Activated CD4-positive, alpha-beta T cell treated with anti-CD3 and anti-CD28 coated beads, Interleukin-2, amount 50 U/mL, for 16 hours (primary cell): ENCODE data around the gene KDM1B.
"Not testable (repeated sequence)": the region's sequence is repeated elsewhere in the genome, so short reads cannot be mapped to it uniquely, and the experiment has no call there.

Experiments
- DNase-seq: peaks from one replicate; pipeline ENCODE4 v3.0.0-alpha.2; 2020

The KDM1B gene

GRCh38 chr6:18155150-18155863 is at the start of gene KDM1B:
Gene KDM1B, plus strand, starts transcription at chr6:18155422. Its CDS starts 4,474 bp downstream, at chr6:18159896.
- peak; percentile 99 for DNase-seq

DNA sequence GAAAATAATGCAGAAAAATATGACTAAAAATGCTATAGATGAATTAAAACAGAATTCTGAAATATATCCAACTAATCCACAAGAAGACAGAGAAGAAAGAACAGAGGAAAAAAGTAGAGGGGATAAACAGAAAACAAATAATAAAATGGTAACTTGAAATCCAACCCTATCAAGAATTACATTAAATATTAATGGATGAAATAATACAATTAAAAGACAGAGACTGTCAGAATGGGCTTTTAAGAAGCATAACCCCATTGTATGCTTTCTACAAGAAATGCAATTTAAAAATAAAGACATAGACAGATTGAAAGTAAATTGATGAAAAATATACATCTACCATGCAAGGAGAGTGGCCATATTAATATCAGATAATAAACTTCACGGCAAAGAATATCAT is 48.2 kb upstream of the KDM1B start:
- DNase-seq = no peak

DNA sequence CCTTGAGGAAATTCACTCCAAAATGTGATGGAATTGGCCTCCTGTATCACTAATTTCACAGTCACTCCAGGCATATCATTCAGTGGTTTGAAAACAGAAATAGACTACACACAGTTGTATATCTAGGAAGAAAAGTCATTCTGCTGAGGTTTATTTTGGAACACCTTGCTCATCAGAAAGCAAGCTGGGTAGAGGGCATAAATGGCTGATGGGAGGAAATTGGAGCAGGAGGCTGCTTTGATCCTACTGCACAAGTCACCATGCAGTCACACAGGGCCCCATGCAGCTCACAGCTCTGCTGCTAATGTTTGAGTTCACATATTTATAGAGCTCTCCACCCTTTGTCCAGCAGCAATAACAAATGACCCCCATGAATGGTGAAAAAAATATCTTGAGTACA is 45.1 kb upstream of the KDM1B start:
- DNase-seq = no peak

DNA sequence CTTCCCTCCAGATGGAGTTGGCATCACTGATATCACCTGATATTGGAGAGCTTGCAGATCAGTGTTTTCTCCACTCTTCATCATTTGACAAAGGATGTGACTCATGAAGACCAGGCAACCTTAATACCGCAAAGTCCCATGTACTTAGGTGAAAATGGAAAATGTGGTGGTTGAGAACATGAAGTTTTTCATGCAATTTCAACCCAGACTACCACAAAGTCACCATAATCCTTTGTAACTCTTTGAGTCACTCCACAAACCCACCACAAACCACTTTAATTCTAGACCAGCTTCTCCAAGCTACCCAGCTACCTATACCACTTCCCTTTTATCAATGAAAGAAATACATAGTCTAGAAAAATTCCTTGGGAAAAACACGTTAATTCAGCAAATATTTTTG is 39.9 kb upstream of the KDM1B start:
- peak; percentile 81 for DNase-seq

GRCh38 chr6:18117136-18117535 is 38.1 kb upstream of the KDM1B start:
- DNase-seq = no peak

- no peak for DNase-seq
These were observed 36.9 kb upstream of the KDM1B start for GRCh38 chr6:18118330-18118729.

GRCh38 chr6:18119236-18119635 is 36.0 kb upstream of the KDM1B start:
- no peak for DNase-seq

DNA sequence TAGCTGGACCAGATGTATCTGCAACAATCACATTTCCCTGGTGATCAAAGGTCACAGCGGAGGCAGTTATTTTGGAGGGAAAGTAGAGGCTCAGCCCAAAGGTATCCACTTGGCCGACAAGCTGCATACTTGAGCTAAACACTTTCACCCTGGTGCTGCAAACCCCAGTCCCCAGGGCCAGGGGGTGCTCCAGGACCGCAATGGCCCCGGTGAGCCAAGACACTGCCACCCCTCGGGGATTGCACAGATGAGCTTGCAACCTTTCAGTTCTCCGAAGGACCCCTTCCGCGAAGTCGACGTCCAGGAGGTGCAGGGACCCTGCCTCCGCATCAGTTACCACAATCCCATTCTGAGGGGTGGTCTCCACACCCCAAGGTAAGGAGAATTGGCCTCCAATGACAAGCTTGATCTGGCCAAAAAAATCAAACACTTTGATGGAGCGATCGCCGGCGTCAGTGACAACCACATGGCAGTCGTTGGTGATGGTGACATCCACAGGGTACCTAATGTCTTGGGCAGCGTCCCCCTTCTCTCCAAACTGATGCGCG is 33.6 kb upstream of the KDM1B start:
- DNase-seq = no peak

- DNase-seq = peak; percentile 76
These were observed 32.8 kb upstream of the KDM1B start, which contains the start of gene NHLRC1 for GRCh38 chr6:18122128-18123093. Gene NHLRC1, minus strand, starts transcription at chr6:18122677. Its CDS starts 71 bp downstream, at chr6:18122606.

- DNase-seq = no peak
These were observed 29.1 kb upstream of the KDM1B start for GRCh38 chr6:18126121-18126520.

DNA sequence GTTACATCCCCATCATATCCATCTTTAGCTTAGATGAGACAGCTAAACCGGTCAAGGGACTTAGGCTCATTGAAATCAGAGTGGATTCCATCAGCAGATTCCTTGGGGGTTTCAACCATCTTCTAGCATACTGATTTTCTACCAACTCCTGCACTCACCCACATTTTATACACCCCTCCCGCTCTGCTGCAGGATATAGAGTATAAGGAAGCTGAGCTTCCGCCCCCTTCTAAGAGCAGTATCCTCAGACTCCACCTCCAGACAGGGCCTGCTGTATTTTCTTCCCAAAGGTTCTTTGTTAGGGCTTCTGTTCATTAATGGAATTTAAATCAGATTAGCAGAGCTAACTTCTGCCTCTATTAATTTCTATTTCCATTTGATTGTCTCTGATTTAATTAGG is 22.9 kb upstream of the KDM1B start:
- no peak for DNase-seq

GRCh38 chr6:18135171-18135570 is 20.1 kb upstream of the KDM1B start:
- DNase-seq = no peak

DNA sequence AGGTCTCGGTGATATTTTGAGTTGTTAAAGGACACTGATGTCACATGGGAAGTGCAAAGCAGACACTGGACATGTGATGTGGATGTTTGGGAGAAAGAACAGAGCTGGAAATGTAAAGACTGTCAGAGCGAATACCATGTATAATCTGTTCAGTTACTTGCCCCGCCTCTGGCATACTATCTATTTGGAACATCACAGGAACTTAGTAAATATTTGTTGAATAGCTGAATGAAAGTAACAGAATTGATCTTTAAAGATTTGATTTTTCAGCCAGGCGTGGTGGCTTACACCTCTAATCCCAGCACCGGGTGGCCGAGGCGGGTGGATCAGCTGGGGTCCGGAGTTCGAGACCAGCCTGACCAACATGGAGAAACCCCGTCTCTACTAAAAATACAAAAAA is 19.0 kb upstream of the KDM1B start:
- no peak for DNase-seq

DNA sequence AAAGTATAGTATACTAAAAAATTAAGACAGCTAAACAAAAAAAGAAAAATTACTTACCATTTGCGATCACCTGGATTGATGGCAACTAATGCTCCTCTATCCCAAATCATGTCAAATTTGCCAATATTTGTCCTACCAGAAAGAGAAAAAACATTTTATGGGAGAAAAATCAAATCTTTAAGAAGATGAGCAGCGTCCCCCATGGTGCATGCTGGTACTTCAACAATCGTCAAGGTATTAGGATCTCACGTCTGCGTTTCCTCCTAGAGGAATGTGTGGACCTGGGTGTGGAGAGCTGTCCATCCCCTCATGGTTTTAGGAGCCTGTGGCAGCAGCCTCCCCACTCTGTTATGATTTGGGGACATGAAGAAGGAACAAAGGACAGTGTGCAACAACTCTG is 16.3 kb upstream of the KDM1B start:
- DNase-seq = no peak

- DNase-seq = no peak
These were observed 15.1 kb upstream of the KDM1B start for GRCh38 chr6:18139935-18140621.

DNA sequence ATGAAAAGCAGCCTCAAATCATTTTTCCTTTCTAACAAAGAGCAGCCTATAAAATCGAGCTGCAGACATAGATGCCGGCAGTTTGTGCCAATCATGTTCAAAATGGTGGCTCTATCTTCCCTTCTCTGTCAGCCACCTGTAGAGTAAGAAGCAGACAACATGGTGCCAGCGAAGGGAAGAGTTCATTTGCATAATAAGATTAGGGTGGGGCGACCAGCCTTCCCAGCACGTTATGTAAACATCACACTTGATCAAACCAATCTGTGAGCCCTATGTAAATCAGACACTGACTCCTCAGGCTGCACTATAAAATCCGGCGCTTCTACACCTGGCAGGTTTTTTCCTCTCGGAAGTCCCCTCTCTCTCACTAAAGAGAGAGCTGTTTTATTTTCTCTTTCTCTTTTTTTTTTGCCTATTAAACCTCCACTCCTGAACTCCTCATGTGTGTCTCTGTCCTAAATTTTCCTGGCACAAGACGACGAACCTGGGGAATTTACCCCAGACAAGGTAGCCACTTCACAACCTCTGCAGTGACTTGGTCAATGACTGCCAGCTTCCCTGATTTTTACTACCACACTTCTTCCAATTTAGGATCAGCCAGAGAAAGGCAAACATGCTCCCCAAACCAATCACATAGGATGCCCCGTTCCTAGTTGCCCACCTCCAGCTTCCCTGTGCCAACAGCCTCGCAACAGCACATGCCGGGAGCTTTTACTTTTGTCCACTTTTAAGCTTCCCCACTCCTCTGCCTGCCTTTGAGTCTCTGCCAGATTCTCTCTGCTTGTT is 13.2 kb upstream of the KDM1B start:
- DNase-seq = no peak

DNA sequence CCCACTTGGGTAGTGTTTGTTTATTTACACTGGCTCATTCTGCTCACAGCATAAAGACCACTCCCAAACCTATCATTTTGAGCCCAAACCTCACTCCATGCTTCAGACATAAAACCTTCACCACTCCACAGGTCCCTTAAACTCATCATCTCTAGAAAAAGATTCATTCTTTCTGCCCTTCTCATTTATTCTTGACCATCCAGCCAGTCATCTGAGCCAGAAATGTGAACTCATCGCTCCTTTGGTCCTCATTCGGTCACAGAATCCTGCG is 12.7 kb upstream of the KDM1B start:
- no peak for DNase-seq

DNA sequence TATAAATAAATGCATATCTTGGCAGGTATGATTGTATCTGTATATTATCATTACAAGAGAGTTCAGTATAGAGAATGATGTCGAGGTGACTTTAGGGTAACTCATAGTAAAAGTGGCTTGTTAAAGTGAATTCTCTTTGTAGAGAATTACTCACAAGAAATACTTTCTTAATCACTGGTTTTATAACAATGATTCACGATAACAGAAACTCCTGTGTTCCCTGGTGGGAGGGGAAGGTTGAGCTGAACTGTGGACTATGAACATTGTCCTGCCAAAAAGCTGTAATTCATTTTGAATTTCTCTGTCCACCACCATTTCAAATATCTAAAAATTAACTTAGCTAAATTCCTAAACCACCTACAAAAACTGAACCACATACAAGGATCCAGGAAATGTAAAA is 8.1 kb upstream of the KDM1B start:
- no peak for DNase-seq

DNA sequence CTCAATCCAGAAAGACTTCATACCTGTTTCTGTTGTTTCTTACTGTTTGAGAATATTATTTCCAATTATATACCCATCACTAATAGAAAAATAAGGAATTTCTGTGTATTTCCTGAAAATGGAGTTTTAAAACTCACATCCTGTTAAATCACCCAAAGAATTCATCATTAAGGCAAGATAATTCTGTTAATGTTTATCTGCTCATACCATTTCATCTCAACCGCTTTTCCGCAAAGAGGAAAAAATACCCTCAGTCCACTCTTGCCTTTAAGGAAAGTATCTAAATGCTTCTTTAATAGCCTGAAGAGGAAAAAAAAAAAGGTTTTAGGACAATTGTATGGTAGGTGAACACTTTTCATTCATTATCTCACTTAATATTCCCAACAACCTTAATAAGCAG is 7.6 kb upstream of the KDM1B start:
- no peak for DNase-seq

DNA sequence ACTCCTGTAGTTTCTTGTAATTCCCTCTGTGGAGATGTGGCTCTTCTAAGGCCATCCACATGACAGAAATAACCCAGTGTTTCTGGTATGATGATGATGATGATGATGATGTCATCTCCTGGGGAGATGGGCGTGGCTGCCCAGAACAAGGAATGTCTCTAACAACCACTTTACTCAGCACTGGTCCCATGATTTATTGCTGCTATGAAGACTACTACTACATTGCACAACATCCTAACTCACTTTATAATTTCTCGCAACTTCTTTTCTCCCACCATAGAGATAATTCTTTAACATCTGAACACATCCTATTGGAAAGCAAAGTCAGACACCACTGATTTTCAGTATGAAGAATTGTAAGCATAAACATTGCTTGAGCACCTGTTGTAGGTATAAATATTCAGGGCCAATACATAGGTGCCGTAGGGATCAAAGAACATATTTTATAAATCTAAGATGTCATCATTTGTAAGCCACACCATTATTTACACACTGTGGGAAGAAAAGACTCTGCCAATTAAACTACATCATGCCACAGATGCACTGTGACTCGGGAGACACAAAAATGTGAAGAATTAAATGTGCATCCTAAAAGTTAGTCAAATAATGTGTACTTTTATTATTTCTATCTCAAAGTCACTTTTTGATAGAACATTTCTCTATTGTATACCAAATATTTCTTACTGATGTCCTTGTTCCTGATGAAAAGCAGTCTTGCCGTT is 6.8 kb upstream of the KDM1B start:
- DNase-seq = no peak

- DNase-seq = not testable (repeated sequence)
These were observed 3.8 kb upstream of the KDM1B start for GRCh38 chr6:18151391-18151790.

DNA sequence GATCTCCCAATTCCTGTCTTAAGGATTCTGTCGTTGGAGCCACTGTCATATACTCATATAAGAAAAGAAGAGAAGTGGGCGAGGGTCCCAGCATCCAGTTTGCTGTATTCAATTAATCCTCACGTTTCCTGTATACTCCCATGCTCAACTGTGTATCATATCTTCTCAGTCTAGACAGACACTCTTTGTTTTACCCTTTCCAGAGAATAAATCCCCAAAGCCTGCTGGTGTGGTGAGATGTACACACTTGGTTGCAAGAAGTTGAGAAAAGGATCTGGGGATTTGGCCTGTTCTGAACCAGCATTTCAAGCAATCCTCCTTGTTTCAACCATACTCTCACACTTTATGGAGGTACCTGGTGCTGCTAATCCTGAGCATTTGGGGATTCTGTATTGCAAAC is 3.4 kb upstream of the KDM1B start:
- no peak for DNase-seq
